Activated CD8-positive, alpha-beta memory T cell treated with anti-CD3 and anti-CD28 coated beads, Interleukin-2, amount 50 U/mL, for 24 hours (primary cell): ENCODE measurements around the gene NFIC.
"Not testable (repeated sequence)": the region's sequence is repeated elsewhere in the genome, so short reads cannot be mapped to it uniquely, and the experiment has no call there.

Source experiments
- DNase-seq: peaks from one replicate; pipeline ENCODE4 v3.0.0-alpha.2; 2020; ENCODE audit errors: extremely low read depth

The NFIC gene

GRCh38 chr19:3420909-3421619 is 54.7 kb downstream of the NFIC start:
- no peak for DNase-seq

- DNase-seq, result not testable (repeated sequence)
These were observed 55.3 kb downstream of the NFIC start for GRCh38 chr19:3421656-3422055.

GRCh38 chr19:3423183-3423829 is 56.9 kb downstream of the NFIC start:
- DNase-seq, result no peak

DNA sequence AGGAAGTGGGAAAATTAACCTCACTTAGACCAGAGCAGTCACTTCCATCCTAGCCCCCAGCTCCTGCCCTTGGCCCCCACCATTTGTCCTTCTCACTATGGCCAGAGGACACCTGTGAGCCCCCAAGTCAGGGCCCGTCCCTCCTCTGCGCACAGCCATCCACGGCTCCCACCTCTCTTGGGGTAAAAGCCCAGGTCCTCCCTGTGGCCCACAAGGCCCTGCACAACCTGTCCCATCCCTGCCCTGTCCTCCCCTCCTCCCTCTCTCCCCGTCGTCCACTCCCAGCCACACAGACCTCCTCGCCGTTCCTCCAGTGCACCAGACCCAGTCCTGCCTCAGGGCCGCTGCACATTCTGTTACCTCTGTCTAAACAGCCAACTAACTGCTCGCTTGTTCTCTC is 60.0 kb downstream of the NFIC start:
- no peak for DNase-seq

DNA sequence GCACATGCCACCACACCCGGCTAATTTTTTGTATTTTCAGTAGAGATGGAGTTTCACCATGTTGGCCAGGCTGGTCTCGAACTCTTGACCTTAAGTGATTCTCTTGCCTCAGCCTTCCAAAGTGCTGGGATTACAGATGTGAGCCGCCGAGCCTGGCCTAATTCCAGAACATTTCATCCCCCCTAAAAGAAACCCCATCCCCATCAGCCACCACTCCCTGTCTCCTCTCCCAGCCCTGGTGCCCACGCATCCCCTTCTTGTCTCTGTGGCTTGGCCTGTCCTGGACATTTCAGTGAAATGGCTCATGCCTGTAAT is 63.9 kb downstream of the NFIC start:
- DNase-seq, result not testable (repeated sequence)

DNA sequence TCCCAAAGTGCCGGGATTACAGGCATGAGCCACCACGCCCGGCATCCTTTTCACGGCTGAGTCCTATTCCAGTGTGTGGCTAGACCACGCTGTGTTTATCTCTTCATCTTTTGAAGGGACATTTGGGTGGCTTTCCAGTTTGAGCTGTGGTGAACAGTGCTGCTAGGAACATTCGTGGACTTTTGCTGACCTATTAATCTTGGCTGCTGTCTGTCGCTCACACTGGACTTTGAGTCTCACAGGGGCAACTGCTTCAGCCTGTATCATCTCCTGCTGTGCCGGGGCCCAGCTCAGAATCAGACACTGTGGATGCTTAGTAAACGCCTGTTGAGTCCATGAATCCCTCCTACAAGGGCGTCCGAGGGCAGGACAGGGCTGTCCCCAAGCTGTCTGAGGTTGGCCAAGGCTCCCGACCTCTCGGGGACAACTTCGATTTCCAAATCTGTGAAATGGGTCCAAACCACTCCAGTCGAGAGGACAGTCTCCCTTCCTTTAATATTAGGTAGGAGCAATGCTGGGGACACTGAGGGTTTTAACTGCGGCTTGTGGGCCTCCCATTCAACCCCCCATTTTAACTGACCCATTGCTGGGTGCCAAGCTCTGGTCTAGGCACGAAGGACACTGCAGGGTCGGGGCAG is 65.5 kb downstream of the NFIC start:
- no peak for DNase-seq

- no peak for DNase-seq
These were observed 66.9 kb downstream of the NFIC start for GRCh38 chr19:3433313-3433712.

GRCh38 chr19:3433805-3434540 is 67.6 kb downstream of the NFIC start:
- DNase-seq, result no peak

- peak; percentile 91 for DNase-seq
These were observed 68.5 kb downstream of the NFIC start for GRCh38 chr19:3434630-3435553.

GRCh38 chr19:3440082-3440481 is 73.7 kb downstream of the NFIC start:
- DNase-seq, result no peak

- DNase-seq, result no peak
These were observed 75.0 kb downstream of the NFIC start for GRCh38 chr19:3441089-3441985.

DNA sequence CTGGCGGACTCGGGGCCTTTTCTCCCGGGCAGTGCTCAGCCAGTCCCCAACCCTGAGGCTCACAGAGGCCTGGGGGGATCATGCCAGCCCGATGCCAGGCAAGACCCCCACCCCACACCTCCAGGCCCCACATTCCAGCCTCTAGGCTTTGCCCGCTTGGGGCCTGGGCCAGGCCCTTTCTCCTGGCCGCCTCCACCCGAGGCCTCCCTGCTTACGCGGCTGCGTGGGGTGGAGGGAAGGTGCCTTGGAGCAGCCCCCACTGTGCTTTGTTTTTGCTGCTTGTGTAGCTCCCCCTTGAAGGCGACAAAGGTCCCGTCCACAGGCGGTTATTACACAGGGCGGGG is 75.6 kb downstream of the NFIC start:
- no peak for DNase-seq

GRCh38 chr19:3442487-3443071 is 76.2 kb downstream of the NFIC start:
- no peak for DNase-seq

GRCh38 chr19:3443840-3444694 is 77.7 kb downstream of the NFIC start:
- DNase-seq, result no peak

DNA sequence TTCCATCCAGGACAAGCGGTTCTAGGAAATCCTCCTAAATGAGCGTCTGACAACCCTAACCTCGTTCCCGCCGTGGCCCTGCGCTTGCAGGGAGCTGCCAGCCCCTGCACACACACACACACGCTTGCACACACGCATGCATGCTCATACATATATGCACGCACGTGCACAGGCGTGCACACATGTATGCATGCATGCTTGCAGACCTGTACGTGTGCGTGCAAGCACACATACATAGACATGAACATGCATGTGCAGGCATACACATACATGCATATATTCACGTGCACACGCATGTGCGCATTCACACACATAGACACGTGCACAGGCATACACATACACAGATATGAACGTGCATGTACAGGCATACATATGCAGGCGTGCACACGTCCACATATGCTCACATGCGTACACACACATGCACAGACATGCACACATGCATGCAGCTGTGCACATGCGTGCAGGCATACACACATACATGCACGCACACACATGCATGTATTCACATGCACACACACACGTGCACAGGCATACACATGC is 78.4 kb downstream of the NFIC start:
- no peak for DNase-seq

- DNase-seq, result not testable (repeated sequence)
These were observed 80.3 kb downstream of the NFIC start for GRCh38 chr19:3446657-3447056.

DNA sequence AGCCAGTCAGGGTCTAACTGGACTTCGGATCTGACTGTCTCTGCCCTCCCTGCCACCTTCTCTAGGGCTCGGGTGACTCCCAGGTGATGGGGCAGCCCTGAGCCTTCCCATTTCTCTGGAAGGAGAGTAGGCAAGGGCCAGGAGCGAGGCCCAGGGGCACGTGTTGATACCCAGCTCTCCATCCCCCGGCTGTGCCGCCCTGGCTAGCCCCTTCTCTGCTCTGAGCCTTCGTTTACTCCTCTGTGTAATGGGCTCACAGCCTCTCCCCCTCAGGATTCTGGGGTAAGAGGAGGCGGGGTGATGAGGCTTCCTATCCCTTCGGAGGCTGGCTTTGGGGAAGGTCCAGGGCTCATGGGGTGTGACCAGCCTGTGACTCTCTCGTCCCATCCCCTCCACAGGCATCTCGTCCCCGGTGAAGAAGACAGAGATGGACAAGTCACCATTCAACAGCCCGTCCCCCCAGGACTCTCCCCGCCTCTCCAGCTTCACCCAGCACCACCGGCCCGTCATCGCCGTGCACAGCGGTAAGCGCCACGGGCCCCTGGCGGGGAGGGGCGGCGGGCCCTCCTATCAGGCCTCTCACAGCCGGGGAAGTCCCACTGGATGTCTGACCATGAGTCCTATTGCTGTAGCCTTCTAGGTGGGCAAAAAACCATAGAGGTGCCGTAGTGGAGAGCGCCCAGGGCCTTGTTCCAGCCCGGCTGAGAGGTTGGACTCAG is 82.4 kb downstream of the NFIC start:
- no peak for DNase-seq

GRCh38 chr19:3450796-3451411 is 84.5 kb downstream of the NFIC start:
- no peak for DNase-seq
